GM23338 (cell line): ENCODE results near the gene SRCIN1.

Source experiments
- CTCF ChIP-seq, 2 experiments: fragments of 200-600 bp in 1 of 2; sonication (generic) in 1 of 2; conservative IDR thresholded peaks; 2 replicates each; pipeline versions ENCODE4 v1.5.1 to v1.6.1; 2016 to 2017; ENCODE audit warnings: antibody characterized with exemption in 2 of 2, low read depth in 2 of 2, mild to moderate bottlenecking in 2 of 2, moderate library complexity in 1 of 2
- EZH2 ChIP-seq: fragments of 200-600 bp; sonication (generic); IDR thresholded peaks from one replicate; pipeline ENCODE4 v1.8.0; 2017; ENCODE audit warnings: antibody characterized with exemption, mild to moderate bottlenecking, low read depth; ENCODE audit not compliant: unreplicated experiment

- no peak for TF ChIP-seq CTCF (conservative IDR thresholded peaks at IDR 0.05; ENCODE audit: low read depth in 2 of 2)
- TF ChIP-seq EZH2, result peak; percentile 57
These were observed 33.7 kb downstream of the SRCIN1 start for GRCh38 chr17:38571833-38572668.
